GM12872 (cell line): ENCODE measurements around the gene ADAMTS20.

ENCODE experiments used
- CTCF ChIP-seq: IDR thresholded peaks from 3 replicates; pipeline ENCODE4 v1.5.1; 2011; ENCODE audit warnings: low read depth, mild to moderate bottlenecking, low read length, moderate library complexity; ENCODE audit not compliant: insufficient read depth

ADAMTS20 gene

GRCh38 chr12:43436597-43436996 lies 115.4 kb downstream of the ADAMTS20 start:
- TF ChIP-seq CTCF, result no peak

GRCh38 chr12:43434614-43435013 lies 117.4 kb downstream of the ADAMTS20 start:
- TF ChIP-seq CTCF, result no peak

GRCh38 chr12:43428088-43428600 lies 123.9 kb downstream of the ADAMTS20 start:
- TF ChIP-seq CTCF, result no peak

- TF ChIP-seq CTCF, result no peak
Observed at GRCh38 chr12:43425361-43425760, 126.6 kb downstream of the ADAMTS20 start.

GRCh38 chr12:43416981-43417380 lies 135.0 kb downstream of the ADAMTS20 start:
- no peak for TF ChIP-seq CTCF

GRCh38 chr12:43407816-43408645 lies 144.0 kb downstream of the ADAMTS20 start:
- TF ChIP-seq CTCF, result no peak

- no peak for TF ChIP-seq CTCF
Observed at GRCh38 chr12:43406801-43407200, 145.2 kb downstream of the ADAMTS20 start.
